Activated naive CD4-positive, alpha-beta T cell treated with anti-CD3 and anti-CD28 coated beads, Interleukin-2, amount 10 ng/mL, durations not matched to agents 7 days and 5 days (primary cell): Measurements from ENCODE around the gene TMEM209.

ENCODE experiments used
- CTCF ChIA-PET: fragments of 350-600 bp; sonication (Branson Sonifier 250); formaldehyde crosslinking; loops from one replicate; lab custom pipeline; 2021; ENCODE audit warnings: antibody characterized with exemption; lab: Charles Lee
- DNase-seq: peaks from one replicate; pipeline ENCODE4 v3.0.0-alpha.2; 2020
- H3K27ac Mint-ChIP-seq: one replicate; pipeline ENCODE4 v1.8.0; 2021; ENCODE audit warnings: mild to moderate bottlenecking, moderate library complexity, mixed read lengths
- H3K27me3 Mint-ChIP-seq: one replicate; pipeline ENCODE4 v1.8.0; 2021; ENCODE audit warnings: mild to moderate bottlenecking, mixed read lengths
- H3K36me3 Mint-ChIP-seq: one replicate; pipeline ENCODE4 v1.8.0; 2021; ENCODE audit warnings: mixed read lengths
- H3K4me1 Mint-ChIP-seq: one replicate; pipeline ENCODE4 v1.8.0; 2021; ENCODE audit warnings: mixed read lengths
- H3K4me3 Mint-ChIP-seq: one replicate; pipeline ENCODE4 v1.8.0; 2021; ENCODE audit warnings: mild to moderate bottlenecking, moderate library complexity, mixed read lengths
- H3K9me3 Mint-ChIP-seq: one replicate; pipeline ENCODE4 v1.8.0; 2021; ENCODE audit warnings: mixed read lengths

Gene TMEM209

DNA sequence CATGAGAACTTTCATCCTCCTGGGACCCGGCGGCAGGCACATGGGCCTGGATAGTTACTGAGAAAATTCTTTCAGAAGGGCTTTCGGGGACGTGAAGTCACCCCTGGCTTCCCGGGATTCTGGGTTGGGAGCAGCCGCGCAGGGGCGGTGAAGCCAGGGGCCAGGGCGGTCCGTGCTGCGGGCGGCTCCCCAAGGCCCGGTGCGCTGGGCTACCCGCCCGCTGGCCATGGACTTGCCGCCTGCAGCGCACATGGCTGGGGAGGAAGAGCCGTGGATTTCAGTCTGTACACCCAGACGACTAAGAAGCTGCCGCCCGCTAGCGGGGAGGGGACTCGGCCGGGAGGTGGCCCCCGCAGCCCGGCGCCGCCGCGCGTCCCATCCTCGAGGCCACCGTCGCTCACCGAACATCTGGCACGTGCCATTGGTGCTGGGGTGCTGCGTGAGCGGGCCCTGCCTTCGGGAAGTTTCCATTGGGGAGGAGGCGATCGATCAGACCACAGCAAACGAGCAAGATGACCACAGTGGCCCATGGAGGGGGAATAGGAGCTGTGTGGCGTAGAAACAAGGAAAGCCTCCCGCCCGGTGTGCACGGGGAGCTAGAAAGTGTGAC is 64.5 kb downstream of the TMEM209 start:
- Mint-ChIP-seq H3K9me3 (no peaks in the 10 kb centered on the region), H3K36me3 (peaks cover 19% of the 10 kb centered on the region), H3K4me1 (peaks cover 17% of the 10 kb centered on the region), H3K4me3 (peak overlapping the region; percentile 57), H3K27ac (no peak overlapping the region), H3K27me3 (peaks cover 34% of the 10 kb centered on the region)
- DNase-seq = no peak
- CTCF ChIA-PET = interaction anchor here (1.1 to 1.6 kb wide), 2 partner anchors 8 to 57 kb away, joined by 3 to 4 read pairs; no protein-coding TSS in a partner anchor

- no peaks in the 10 kb centered on the region for H3K9me3 Mint-ChIP-seq
- peaks cover 17% of the 10 kb centered on the region for H3K4me1 Mint-ChIP-seq
- no peak for DNase-seq
- CTCF ChIA-PET = interaction anchor here (0.7 to 1.1 kb wide), 2 partner anchors 55 to 141 kb away, joined by 3 to 4 read pairs; no protein-coding TSS in a partner anchor
- H3K27me3 Mint-ChIP-seq = peaks cover 33% of the 10 kb centered on the region
- H3K27ac Mint-ChIP-seq = no peak overlapping the region
- peaks cover 22% of the 10 kb centered on the region for H3K36me3 Mint-ChIP-seq
- H3K4me3 Mint-ChIP-seq = no peak overlapping the region
Measured at GRCh38 chr7:130139193-130139960, 65.8 kb downstream of the TMEM209 start.

DNA sequence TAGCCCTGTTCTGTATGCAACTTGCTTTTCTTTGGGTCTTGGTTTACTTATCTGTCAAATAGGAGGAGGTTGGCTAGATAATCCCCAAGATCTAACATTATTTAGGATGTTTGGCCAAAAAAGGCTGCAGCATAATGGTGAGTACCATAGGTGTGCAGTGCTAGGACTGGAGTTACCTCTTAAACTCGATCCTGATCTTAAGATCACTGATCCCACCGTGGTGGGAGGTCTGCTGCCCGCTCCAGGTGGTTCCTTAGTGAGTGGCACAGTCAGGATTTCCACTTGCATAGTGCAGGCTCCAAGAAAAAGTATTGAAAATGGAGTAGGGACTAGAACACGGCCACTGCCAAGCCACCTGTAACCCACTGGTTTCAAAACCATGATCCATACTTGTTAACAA is 68.0 kb downstream of the TMEM209 start:
- Mint-ChIP-seq H3K9me3 (no peaks in the 10 kb centered on the region), H3K4me1 (peaks cover 17% of the 10 kb centered on the region), H3K4me3 (no peak overlapping the region), H3K27me3 (peaks cover 14% of the 10 kb centered on the region), H3K27ac (no peak overlapping the region), H3K36me3 (peaks cover 22% of the 10 kb centered on the region)
- DNase-seq = no peak
- CTCF ChIA-PET = no interaction called here

DNA sequence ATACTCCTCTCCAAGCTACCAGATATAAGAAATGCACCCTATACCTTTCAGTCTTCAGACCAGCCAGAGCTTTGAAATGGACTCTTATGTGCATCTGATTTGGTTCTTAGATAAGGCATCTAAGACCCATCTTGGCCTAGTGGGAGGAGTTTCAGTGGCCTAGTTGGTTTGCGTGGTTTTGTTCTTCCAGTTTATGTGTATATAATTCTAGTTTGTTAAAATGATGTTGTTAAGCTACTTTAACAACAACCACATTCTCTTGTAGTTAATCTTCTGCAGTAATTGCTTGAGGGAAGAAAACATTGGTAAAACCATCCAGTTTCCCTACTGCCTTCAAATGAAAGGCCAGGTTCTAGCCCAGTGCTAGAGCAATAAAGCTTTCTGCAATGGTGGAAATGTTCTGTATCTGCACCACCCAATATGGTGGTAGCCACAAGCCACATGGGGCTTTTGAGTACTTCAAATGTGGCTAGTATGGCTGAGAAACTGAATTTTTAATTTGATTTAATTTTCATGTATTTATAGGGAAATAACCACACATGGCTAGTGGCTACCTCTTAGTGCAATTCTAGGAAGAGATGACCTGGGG is 68.5 kb downstream of the TMEM209 start:
- H3K27ac Mint-ChIP-seq = no peak overlapping the region
- H3K9me3 Mint-ChIP-seq = no peaks in the 10 kb centered on the region
- no peak for DNase-seq
- H3K27me3 Mint-ChIP-seq = peaks cover 9% of the 10 kb centered on the region
- H3K4me1 Mint-ChIP-seq = peaks cover 16% of the 10 kb centered on the region
- CTCF ChIA-PET = no interaction called here
- H3K4me3 Mint-ChIP-seq = no peak overlapping the region
- peaks cover 22% of the 10 kb centered on the region for H3K36me3 Mint-ChIP-seq

DNA sequence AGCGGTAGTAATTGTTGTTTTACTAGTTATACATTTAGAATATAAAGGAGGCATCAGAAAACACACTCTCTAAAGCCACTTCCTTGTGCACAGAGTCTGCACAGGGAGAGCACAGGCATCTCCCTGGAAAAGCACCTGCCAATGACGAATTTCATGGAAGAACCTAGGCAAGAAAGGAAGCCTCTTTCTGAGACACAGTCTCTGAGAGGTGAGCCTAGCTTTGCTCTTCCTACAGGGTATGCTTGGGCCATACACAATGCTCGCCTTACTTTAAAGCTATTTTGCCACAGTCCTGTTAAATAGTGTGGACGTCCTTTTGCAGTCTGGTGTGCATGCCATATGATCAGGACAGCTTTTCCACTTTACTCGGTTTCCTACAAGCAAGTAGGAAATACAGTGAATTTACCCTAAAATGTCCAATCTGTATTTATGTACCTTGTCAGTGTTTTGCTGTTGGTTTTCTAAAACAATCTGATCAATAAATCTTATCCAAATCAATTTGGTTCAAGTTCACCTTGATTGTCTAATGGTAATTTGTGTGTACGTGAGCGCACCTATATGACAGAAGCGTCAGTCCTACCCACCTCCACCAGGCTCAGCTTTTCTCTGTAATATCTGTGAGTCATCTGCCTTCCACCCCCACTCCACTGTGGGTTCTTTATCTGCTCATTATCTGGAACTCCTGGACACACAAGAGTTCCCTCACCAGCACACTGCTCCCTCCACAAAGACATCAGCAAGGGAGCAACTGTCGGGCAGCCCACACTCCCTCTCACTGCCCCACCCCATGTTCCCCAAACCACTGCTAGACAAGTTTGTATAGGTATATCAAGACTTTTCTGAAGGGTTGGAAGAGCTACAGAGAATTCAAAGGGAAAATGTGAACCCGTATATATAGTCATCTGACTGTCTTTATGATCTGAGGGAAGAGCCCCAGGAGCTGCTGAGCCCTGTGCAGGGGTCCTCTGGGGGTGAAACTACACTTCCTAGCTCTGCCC is 69.7 kb downstream of the TMEM209 start:
- DNase-seq = no peak
- Mint-ChIP-seq H3K36me3 (peaks cover 27% of the 10 kb centered on the region), H3K9me3 (no peaks in the 10 kb centered on the region), H3K27me3 (no peaks in the 10 kb centered on the region), H3K4me1 (peaks cover 12% of the 10 kb centered on the region), H3K27ac (no peak overlapping the region), H3K4me3 (no peak overlapping the region)
- CTCF ChIA-PET = no interaction called here

- no peaks in the 10 kb centered on the region for H3K9me3 Mint-ChIP-seq
- no peaks in the 10 kb centered on the region for H3K27me3 Mint-ChIP-seq
- peaks cover 9% of the 10 kb centered on the region for H3K4me1 Mint-ChIP-seq
- peaks cover 31% of the 10 kb centered on the region for H3K36me3 Mint-ChIP-seq
- DNase-seq = no peak
- no peak overlapping the region for H3K4me3 Mint-ChIP-seq
- H3K27ac Mint-ChIP-seq = no peak overlapping the region
- CTCF ChIA-PET = no interaction called here
Measured at GRCh38 chr7:130134726-130135125, 70.5 kb downstream of the TMEM209 start.

- H3K27me3 Mint-ChIP-seq = no peaks in the 10 kb centered on the region
- DNase-seq = no peak
- peaks cover 33% of the 10 kb centered on the region for H3K36me3 Mint-ChIP-seq
- H3K9me3 Mint-ChIP-seq = no peaks in the 10 kb centered on the region
- no peak overlapping the region for H3K27ac Mint-ChIP-seq
- peaks cover 9% of the 10 kb centered on the region for H3K4me1 Mint-ChIP-seq
- H3K4me3 Mint-ChIP-seq = no peak overlapping the region
- CTCF ChIA-PET = no interaction called here
Measured at GRCh38 chr7:130134106-130134636, 71.0 kb downstream of the TMEM209 start.

- peaks cover 9% of the 10 kb centered on the region for H3K4me1 Mint-ChIP-seq
- no peak overlapping the region for H3K27ac Mint-ChIP-seq
- H3K9me3 Mint-ChIP-seq = no peaks in the 10 kb centered on the region
- CTCF ChIA-PET = interaction anchor here (1.6 kb wide), 1 partner anchor 8 kb away, joined by 3 read pairs; no protein-coding TSS in a partner anchor
- no peak overlapping the region for H3K4me3 Mint-ChIP-seq
- no peaks in the 10 kb centered on the region for H3K27me3 Mint-ChIP-seq
- no peak for DNase-seq
- peaks cover 34% of the 10 kb centered on the region for H3K36me3 Mint-ChIP-seq
Measured at GRCh38 chr7:130133029-130133782, 72.0 kb downstream of the TMEM209 start.

- Mint-ChIP-seq H3K36me3 (peaks cover 35% of the 10 kb centered on the region), H3K4me3 (no peak overlapping the region), H3K27ac (no peak overlapping the region), H3K27me3 (no peaks in the 10 kb centered on the region), H3K4me1 (peaks cover 9% of the 10 kb centered on the region), H3K9me3 (no peaks in the 10 kb centered on the region)
- no peak for DNase-seq
- CTCF ChIA-PET = interaction anchor here (0.6 to 1.6 kb wide), 2 partner anchors 9 to 62 kb away, joined by 3 read pairs; no protein-coding TSS in a partner anchor
Measured at GRCh38 chr7:130131964-130132875, 73.0 kb downstream of the TMEM209 start.

GRCh38 chr7:130131191-130131834 is 73.9 kb downstream of the TMEM209 start:
- Mint-ChIP-seq H3K36me3 (peaks cover 38% of the 10 kb centered on the region), H3K27ac (no peak overlapping the region), H3K4me3 (no peak overlapping the region), H3K4me1 (peaks cover 3% of the 10 kb centered on the region), H3K9me3 (no peaks in the 10 kb centered on the region), H3K27me3 (no peaks in the 10 kb centered on the region)
- DNase-seq = no peak
- CTCF ChIA-PET = interaction anchor here (0.6 kb wide), 1 partner anchor 61 kb away, joined by 3 read pairs; no protein-coding TSS in a partner anchor

DNA sequence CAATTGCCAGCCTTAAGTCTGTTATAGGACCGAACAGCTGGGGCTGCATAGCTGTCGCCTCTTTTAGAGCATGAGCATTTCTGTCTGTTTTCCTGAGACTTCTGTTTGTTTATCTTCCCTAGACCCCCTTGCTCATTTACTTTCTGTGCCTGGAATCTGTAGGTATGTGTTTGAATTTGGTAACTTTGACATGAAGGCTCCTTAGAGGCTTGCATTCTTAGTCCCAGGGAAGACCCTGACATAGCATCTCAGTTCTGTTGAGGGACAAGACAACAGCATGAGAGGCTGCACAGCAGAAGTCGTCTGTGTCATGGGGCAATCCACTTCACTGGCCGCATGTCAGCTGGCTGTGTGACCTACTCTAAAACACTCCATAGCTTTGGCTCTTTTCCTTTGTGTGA is 76.2 kb downstream of the TMEM209 start:
- CTCF ChIA-PET = interaction anchor here (1.0 kb wide), 1 partner anchor 45 kb away, joined by 3 read pairs; no protein-coding TSS in a partner anchor
- Mint-ChIP-seq H3K36me3 (peaks cover 33% of the 10 kb centered on the region), H3K27me3 (no peaks in the 10 kb centered on the region), H3K4me1 (no peaks in the 10 kb centered on the region), H3K9me3 (no peaks in the 10 kb centered on the region), H3K4me3 (no peak overlapping the region), H3K27ac (no peak overlapping the region)
- no peak for DNase-seq
